Loucy (cell line): ENCODE data around the gene UBXN6.

Source experiments
- CTCF ChIP-seq: fragments of 200-600 bp; sonication (generic); conservative IDR thresholded peaks from 2 replicates; pipeline ENCODE4 v1.5.1; 2014; ENCODE audit warnings: mild to moderate bottlenecking, antibody characterized with exemption, low read length
- EZH2phosphoT487 ChIP-seq: fragments of 200-600 bp; IDR thresholded peaks from 2 replicates; pipeline ENCODE4 v1.6.1; 2018; ENCODE audit warnings: antibody characterized with exemption, mild to moderate bottlenecking, moderate library complexity, borderline replicate concordance

GRCh38 chr19:4429771-4430171, 27.8 kb downstream of the UBXN6 start:
- TF ChIP-seq CTCF (no peak), EZH2phosphoT487 (no peak)
